Adipocyte (in vitro differentiated cells): ENCODE data around the gene PREX1.

ENCODE experiments used
- DNase-seq: peaks from one replicate; pipeline ENCODE4 v3.0.0-alpha.2; 2015; ENCODE audit warnings: low read depth
- H3K27me3 ChIP-seq: replicated peaks from 2 replicates; pipeline ENCODE4 v1.7.0; 2013; ENCODE audit warnings: mild to moderate bottlenecking, low read length, moderate library complexity; ENCODE audit not compliant: control insufficient read depth, insufficient read depth
- H3K36me3 ChIP-seq: 2 replicates; pipeline ENCODE4 v1.7.0; 2013; ENCODE audit warnings: low read length, mild to moderate bottlenecking, moderate library complexity; ENCODE audit not compliant: control insufficient read depth, insufficient read depth, severe bottlenecking
- H3K4me1 ChIP-seq: 2 replicates; pipeline ENCODE4 v1.7.0; 2013; ENCODE audit warnings: mild to moderate bottlenecking, low read length, moderate library complexity; ENCODE audit not compliant: control insufficient read depth, insufficient read depth
- H3K4me3 ChIP-seq: 2 replicates; pipeline ENCODE4 v1.7.0; 2013; ENCODE audit warnings: mild to moderate bottlenecking, low read length, moderate library complexity
- H3K9ac ChIP-seq: 2 replicates; pipeline ENCODE4 v1.7.0; 2013; ENCODE audit warnings: mild to moderate bottlenecking, low read length, moderate library complexity
- H3K9me3 ChIP-seq: 2 replicates; pipeline ENCODE4 v1.7.0; 2013; ENCODE audit warnings: mild to moderate bottlenecking, low read length, moderate library complexity; ENCODE audit not compliant: control insufficient read depth

Gene PREX1

GRCh38 chr20:48617481-48617880 lies 210.3 kb downstream of the PREX1 start:
- Histone ChIP-seq H3K9ac (no peak overlapping the region), H3K4me3 (no peak overlapping the region), H3K9me3 (no peaks in the 10 kb centered on the region), H3K4me1 (peaks cover 15% of the 10 kb centered on the region), H3K27me3 (peaks cover 33% of the 10 kb centered on the region), H3K36me3 (no peaks in the 10 kb centered on the region)
- DNase-seq = no peak

- no peak overlapping the region for H3K4me3 ChIP-seq
- no peaks in the 10 kb centered on the region for H3K9me3 ChIP-seq
- no peaks in the 10 kb centered on the region for H3K36me3 ChIP-seq
- peaks cover 15% of the 10 kb centered on the region for H3K4me1 ChIP-seq
- no peak overlapping the region for H3K9ac ChIP-seq
- H3K27me3 ChIP-seq = peaks cover 40% of the 10 kb centered on the region
- DNase-seq = no peak
Observed at GRCh38 chr20:48616481-48616880, 211.3 kb downstream of the PREX1 start.

- H3K4me1 ChIP-seq = peaks cover 11% of the 10 kb centered on the region
- peaks cover 44% of the 10 kb centered on the region for H3K27me3 ChIP-seq
- H3K36me3 ChIP-seq = no peaks in the 10 kb centered on the region
- DNase-seq = no peak
- no peaks in the 10 kb centered on the region for H3K9me3 ChIP-seq
- no peak overlapping the region for H3K4me3 ChIP-seq
- no peak overlapping the region for H3K9ac ChIP-seq
Observed at GRCh38 chr20:48615871-48616270, 211.9 kb downstream of the PREX1 start.

- DNase-seq = no peak
- no peak overlapping the region for H3K4me3 ChIP-seq
- no peaks in the 10 kb centered on the region for H3K9me3 ChIP-seq
- no peak overlapping the region for H3K9ac ChIP-seq
- no peaks in the 10 kb centered on the region for H3K36me3 ChIP-seq
- H3K4me1 ChIP-seq = no peaks in the 10 kb centered on the region
- H3K27me3 ChIP-seq = peaks cover 49% of the 10 kb centered on the region
Observed at GRCh38 chr20:48614593-48615274, 213.1 kb downstream of the PREX1 start.

- Histone ChIP-seq H3K9ac (no peak overlapping the region), H3K36me3 (no peaks in the 10 kb centered on the region), H3K4me3 (no peak overlapping the region), H3K27me3 (peaks cover 47% of the 10 kb centered on the region), H3K4me1 (no peaks in the 10 kb centered on the region), H3K9me3 (no peaks in the 10 kb centered on the region)
- DNase-seq = no peak
Observed at GRCh38 chr20:48613926-48614325, 213.9 kb downstream of the PREX1 start.

GRCh38 chr20:48612335-48612734 lies 215.5 kb downstream of the PREX1 start:
- peaks cover 55% of the 10 kb centered on the region for H3K27me3 ChIP-seq

GRCh38 chr20:48610996-48611395 lies 216.8 kb downstream of the PREX1 start:
- H3K4me3 ChIP-seq = no peak overlapping the region

More at GRCh38 chr20:48612335-48612734, 215.5 kb downstream of the PREX1 start:
- DNase-seq = no peak
- H3K36me3 ChIP-seq = no peaks in the 10 kb centered on the region
- no peaks in the 10 kb centered on the region for H3K9me3 ChIP-seq
- no peak overlapping the region for H3K4me3 ChIP-seq
- H3K9ac ChIP-seq = no peak overlapping the region
- H3K4me1 ChIP-seq = no peaks in the 10 kb centered on the region

GRCh38 chr20:48609491-48609978 lies 218.3 kb downstream of the PREX1 start:
- H3K4me1 ChIP-seq = no peaks in the 10 kb centered on the region
- H3K36me3 ChIP-seq = no peaks in the 10 kb centered on the region
- H3K9me3 ChIP-seq = no peaks in the 10 kb centered on the region
- DNase-seq = no peak
- no peak overlapping the region for H3K9ac ChIP-seq
- H3K4me3 ChIP-seq = no peak overlapping the region
- H3K27me3 ChIP-seq = peaks cover 72% of the 10 kb centered on the region

More at GRCh38 chr20:48610996-48611395, 216.8 kb downstream of the PREX1 start:
- no peak for DNase-seq
- Histone ChIP-seq H3K4me1 (no peaks in the 10 kb centered on the region), H3K27me3 (peaks cover 60% of the 10 kb centered on the region), H3K9me3 (no peaks in the 10 kb centered on the region), H3K9ac (no peak overlapping the region), H3K36me3 (no peaks in the 10 kb centered on the region)

GRCh38 chr20:48608756-48609155 lies 219.0 kb downstream of the PREX1 start:
- H3K36me3 ChIP-seq = no peaks in the 10 kb centered on the region
- H3K9me3 ChIP-seq = no peaks in the 10 kb centered on the region
- H3K9ac ChIP-seq = no peak overlapping the region

GRCh38 chr20:48607544-48607865 lies 220.3 kb downstream of the PREX1 start:
- Histone ChIP-seq H3K9ac (no peak overlapping the region), H3K4me1 (no peaks in the 10 kb centered on the region), H3K36me3 (no peaks in the 10 kb centered on the region), H3K27me3 (peaks cover 64% of the 10 kb centered on the region), H3K9me3 (peaks cover 3% of the 10 kb centered on the region), H3K4me3 (no peak overlapping the region)
- no peak for DNase-seq

More at GRCh38 chr20:48608756-48609155, 219.0 kb downstream of the PREX1 start:
- Histone ChIP-seq H3K4me1 (no peaks in the 10 kb centered on the region), H3K4me3 (no peak overlapping the region), H3K27me3 (peaks cover 68% of the 10 kb centered on the region)
- no peak for DNase-seq

- DNase-seq = no peak
- peaks cover 61% of the 10 kb centered on the region for H3K27me3 ChIP-seq
- H3K4me1 ChIP-seq = no peaks in the 10 kb centered on the region
- no peak overlapping the region for H3K4me3 ChIP-seq
- peaks cover 4% of the 10 kb centered on the region for H3K9me3 ChIP-seq
- no peaks in the 10 kb centered on the region for H3K36me3 ChIP-seq
- no peak overlapping the region for H3K9ac ChIP-seq
Observed at GRCh38 chr20:48606841-48607543, 220.8 kb downstream of the PREX1 start.
